SU-DHL-6 (cell line): ENCODE data around the gene CHRM2.

Experiments
- EZH2phosphoT487 ChIP-seq: fragments of 200-600 bp; sonication (generic), shearing (Covaris generic); conservative IDR thresholded peaks from 2 replicates; pipeline ENCODE4 v1.6.1; 2018; ENCODE audit warnings: mild to moderate bottlenecking, antibody characterized with exemption, low read length, moderate library complexity, mixed read lengths
- TF ChIP-seq, protein P1 (sequence below): fragments of 200-600 bp; sonication (generic); IDR thresholded peaks from one replicate; pipeline ENCODE4 v1.5.1; 2017; ENCODE audit warnings: antibody characterized with exemption, mild to moderate bottlenecking, low read length, moderate library complexity; ENCODE audit not compliant: insufficient read depth, poor library complexity, severe bottlenecking

DNA sequence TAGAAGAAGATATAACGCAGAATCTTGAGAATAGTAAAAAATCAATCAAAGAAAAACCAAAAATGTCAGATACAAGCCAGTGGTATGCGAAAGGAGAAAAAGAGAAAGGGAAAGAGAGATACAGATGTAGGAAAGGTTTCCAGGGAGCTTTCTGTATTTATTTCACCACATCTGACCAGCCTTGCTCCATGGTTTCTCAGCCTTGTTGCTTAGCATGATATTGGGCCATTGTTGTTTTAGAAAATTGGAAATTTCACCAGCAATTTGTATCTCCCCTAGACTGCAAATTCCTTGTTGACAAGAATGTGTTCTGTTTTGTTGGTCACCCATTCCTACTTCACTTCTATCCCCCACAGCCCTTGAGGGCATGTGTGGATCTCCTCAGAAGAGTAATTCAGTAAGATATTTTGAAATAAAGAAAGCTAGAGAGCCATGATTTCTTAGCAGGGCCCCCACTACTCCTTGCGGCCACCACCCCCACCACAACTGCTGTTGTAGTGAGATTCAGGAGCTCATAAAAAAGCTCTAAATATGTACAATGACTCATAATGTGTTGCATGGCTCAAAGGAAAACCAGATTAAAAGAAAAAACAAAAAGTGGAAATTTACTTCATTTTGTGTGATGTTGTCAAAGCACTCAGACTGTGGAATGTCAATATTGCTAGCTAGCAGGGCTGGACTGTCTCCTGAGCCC lies 138.7 kb downstream of the CHRM2 start:
- TF ChIP-seq, protein P1, sequence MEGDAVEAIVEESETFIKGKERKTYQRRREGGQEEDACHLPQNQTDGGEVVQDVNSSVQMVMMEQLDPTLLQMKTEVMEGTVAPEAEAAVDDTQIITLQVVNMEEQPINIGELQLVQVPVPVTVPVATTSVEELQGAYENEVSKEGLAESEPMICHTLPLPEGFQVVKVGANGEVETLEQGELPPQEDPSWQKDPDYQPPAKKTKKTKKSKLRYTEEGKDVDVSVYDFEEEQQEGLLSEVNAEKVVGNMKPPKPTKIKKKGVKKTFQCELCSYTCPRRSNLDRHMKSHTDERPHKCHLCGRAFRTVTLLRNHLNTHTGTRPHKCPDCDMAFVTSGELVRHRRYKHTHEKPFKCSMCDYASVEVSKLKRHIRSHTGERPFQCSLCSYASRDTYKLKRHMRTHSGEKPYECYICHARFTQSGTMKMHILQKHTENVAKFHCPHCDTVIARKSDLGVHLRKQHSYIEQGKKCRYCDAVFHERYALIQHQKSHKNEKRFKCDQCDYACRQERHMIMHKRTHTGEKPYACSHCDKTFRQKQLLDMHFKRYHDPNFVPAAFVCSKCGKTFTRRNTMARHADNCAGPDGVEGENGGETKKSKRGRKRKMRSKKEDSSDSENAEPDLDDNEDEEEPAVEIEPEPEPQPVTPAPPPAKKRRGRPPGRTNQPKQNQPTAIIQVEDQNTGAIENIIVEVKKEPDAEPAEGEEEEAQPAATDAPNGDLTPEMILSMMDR: no peak
- no peak for TF ChIP-seq EZH2phosphoT487
